WTC11 (cell line): ENCODE data around the gene CXCL12. TPM values are rescaled to one million over a fixed set of nuclear protein-coding genes. Genes with fewer than 3 reads are reported as not detected.

Experiments
- ATAC-seq: fragments of 200-7000 bp; cut with Tn5 transposase; 2 replicates; pipeline ENCODE4 v1.10.0; 2021; ENCODE audit warnings: mild to moderate bottlenecking, moderate library complexity
- CTCF ChIA-PET: fragments of 300-600 bp; sonication (Branson Sonifier 250); formaldehyde crosslinking; loops from one replicate; lab custom pipeline; 2021; ENCODE audit warnings: antibody characterized with exemption; lab: Charles Lee
- POLR2A ChIA-PET: fragments of 350-600 bp; sonication (Branson Sonifier 250); formaldehyde crosslinking; loops from one replicate; lab custom pipeline; 2021; ENCODE audit warnings: antibody characterized with exemption; lab: Charles Lee
- DNase-seq: peaks from one replicate; pipeline ENCODE4 v3.0.0; 2021; ENCODE audit warnings: low spot score
- H3K27ac Mint-ChIP-seq: 2 replicates; pipeline ENCODE4 v1.8.0; 2021; ENCODE audit warnings: mixed read lengths
- H3K27me3 Mint-ChIP-seq: 2 replicates; pipeline ENCODE4 v1.8.0; 2021; ENCODE audit warnings: low read depth, mild to moderate bottlenecking, moderate library complexity, mixed read lengths
- H3K36me3 Mint-ChIP-seq: 2 replicates; pipeline ENCODE4 v1.8.0; 2021; ENCODE audit warnings: mixed read lengths
- H3K4me1 Mint-ChIP-seq: 2 replicates; pipeline ENCODE4 v1.8.0; 2022; ENCODE audit warnings: mixed read lengths
- H3K4me3 Mint-ChIP-seq: 2 replicates; pipeline ENCODE4 v1.8.0; 2021; ENCODE audit warnings: mild to moderate bottlenecking, moderate library complexity, mixed read lengths
- H3K9me3 Mint-ChIP-seq: 2 replicates; pipeline ENCODE4 v1.8.0; 2021; ENCODE audit warnings: mixed read lengths
- ARID4B ChIP-seq: sonication (generic); formaldehyde crosslinking; IDR thresholded peaks from 2 replicates; pipeline ENCODE4 v1.8.0; 2023; ENCODE audit warnings: missing genetic modification reagents, mild to moderate bottlenecking, borderline replicate concordance
- ATF1 ChIP-seq: sonication (generic); formaldehyde crosslinking; IDR thresholded peaks from 2 replicates; pipeline ENCODE4 v1.8.1; 2023; ENCODE audit warnings: mild to moderate bottlenecking, moderate library complexity, missing genetic modification reagents
- FOXK1 ChIP-seq: sonication (generic); formaldehyde crosslinking; IDR thresholded peaks from 2 replicates; pipeline ENCODE4 v1.8.0; 2022; ENCODE audit warnings: mild to moderate bottlenecking, moderate library complexity, missing genetic modification reagents
- GTF2I ChIP-seq: fragments of 250-450 bp; sonication (Bioruptor Pico); conservative IDR thresholded peaks from 2 replicates; pipeline ENCODE4 v1.4.0; 2021; ENCODE audit warnings: mild to moderate bottlenecking
- IRF2 ChIP-seq: sonication (generic); formaldehyde crosslinking; IDR thresholded peaks from 2 replicates; pipeline ENCODE4 v1.8.0; 2022; ENCODE audit warnings: low read depth, missing genetic modification reagents, borderline replicate concordance
- RELA ChIP-seq: sonication (generic); formaldehyde crosslinking; IDR thresholded peaks from 2 replicates; pipeline ENCODE4 v1.8.1; 2022; ENCODE audit warnings: missing genetic modification reagents, mild to moderate bottlenecking, borderline replicate concordance
- USF1 ChIP-seq: sonication (generic); formaldehyde crosslinking; IDR thresholded peaks from 2 replicates; pipeline ENCODE4 v1.8.0; 2022; ENCODE audit warnings: mild to moderate bottlenecking, missing genetic modification reagents
- ZBTB43 ChIP-seq: sonication (generic); formaldehyde crosslinking; IDR thresholded peaks from 2 replicates; pipeline ENCODE4 v1.8.1; 2023; ENCODE audit warnings: mild to moderate bottlenecking, missing genetic modification reagents
- ZNF121 ChIP-seq: sonication (generic); formaldehyde crosslinking; IDR thresholded peaks from 2 replicates; pipeline ENCODE4 v1.8.0; 2023; ENCODE audit warnings: missing genetic modification reagents
- ZNF281 ChIP-seq: sonication (generic); formaldehyde crosslinking; IDR thresholded peaks from 2 replicates; pipeline ENCODE4 v1.8.0; 2023; ENCODE audit warnings: mild to moderate bottlenecking, missing genetic modification reagents
- total RNA-seq: library from RNA; stranded (reverse); gene quantifications from 3 replicates; pipeline ENCODE4 v1.2.3, GENCODE V29; 2021
- TF ChIP-seq, protein P1 (sequence below): sonication (generic); formaldehyde crosslinking; IDR thresholded peaks from 2 replicates; pipeline ENCODE4 v1.8.1; 2023; ENCODE audit warnings: mild to moderate bottlenecking, moderate library complexity, missing genetic modification reagents
- TF ChIP-seq, protein P2 (sequence below): sonication (generic); formaldehyde crosslinking; conservative IDR thresholded peaks from 2 replicates; pipeline ENCODE4 v1.8.1; 2022; ENCODE audit warnings: mild to moderate bottlenecking, missing genetic modification reagents
- TF ChIP-seq, protein P3 (sequence below): fragments of 250-450 bp; sonication (Bioruptor Pico); conservative IDR thresholded peaks from 2 replicates; pipeline ENCODE4 v1.9.0; 2021; ENCODE audit warnings: mild to moderate bottlenecking
- TF ChIP-seq, protein P4 (sequence below): fragments of 250-450 bp; sonication (Bioruptor Pico); IDR thresholded peaks from 2 replicates; pipeline ENCODE4 v1.9.0; 2021; ENCODE audit warnings: moderate library complexity, mild to moderate bottlenecking, inconsistent platforms, borderline replicate concordance

The CXCL12 gene
- total RNA-seq, 1 experiment from 2014 or later = 52.4 TPM

- TF ChIP-seq RELA = no peak
Measured at GRCh38 chr10:44366941-44367630, 17.8 kb downstream of the CXCL12 start (continued).

DNA sequence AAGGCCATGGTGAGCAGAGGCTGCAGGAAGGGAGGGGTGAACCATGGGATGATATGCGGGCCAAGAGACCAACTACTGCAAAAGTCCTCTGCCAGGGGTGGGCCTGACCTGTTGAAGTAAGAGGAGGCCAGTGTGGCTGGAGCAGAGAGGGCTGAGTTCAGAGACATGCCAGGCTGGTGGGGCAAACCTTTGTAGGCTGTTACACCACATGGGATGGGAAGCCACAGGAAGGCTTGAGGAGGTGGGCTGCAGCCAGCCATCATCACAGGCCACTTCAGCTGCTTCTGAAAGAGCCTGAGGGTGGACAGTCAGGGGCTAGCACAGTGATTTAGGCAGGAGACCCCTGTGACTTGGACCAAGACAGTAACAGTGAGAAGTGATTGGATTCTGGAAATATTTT lies 20.3 kb downstream of the CXCL12 start:
- Mint-ChIP-seq H3K27me3 (no peaks in the 10 kb centered on the region; the same call in 1 of the 2 replicates), H3K36me3 (peaks cover 33% of the 10 kb centered on the region), H3K9me3 (peaks cover 6% of the 10 kb centered on the region; the same call in 1 of the 2 replicates), H3K27ac (peak overlapping the region; percentile 44; the same call in 1 of the 2 replicates), H3K4me3 (no peak overlapping the region), H3K4me1 (peaks cover 66% of the 10 kb centered on the region)
- DNase-seq (no peak), ATAC-seq (no peak)
- POLR2A ChIA-PET = no interaction called here
- CTCF ChIA-PET = no interaction called here
- TF ChIP-seq, protein P1, sequence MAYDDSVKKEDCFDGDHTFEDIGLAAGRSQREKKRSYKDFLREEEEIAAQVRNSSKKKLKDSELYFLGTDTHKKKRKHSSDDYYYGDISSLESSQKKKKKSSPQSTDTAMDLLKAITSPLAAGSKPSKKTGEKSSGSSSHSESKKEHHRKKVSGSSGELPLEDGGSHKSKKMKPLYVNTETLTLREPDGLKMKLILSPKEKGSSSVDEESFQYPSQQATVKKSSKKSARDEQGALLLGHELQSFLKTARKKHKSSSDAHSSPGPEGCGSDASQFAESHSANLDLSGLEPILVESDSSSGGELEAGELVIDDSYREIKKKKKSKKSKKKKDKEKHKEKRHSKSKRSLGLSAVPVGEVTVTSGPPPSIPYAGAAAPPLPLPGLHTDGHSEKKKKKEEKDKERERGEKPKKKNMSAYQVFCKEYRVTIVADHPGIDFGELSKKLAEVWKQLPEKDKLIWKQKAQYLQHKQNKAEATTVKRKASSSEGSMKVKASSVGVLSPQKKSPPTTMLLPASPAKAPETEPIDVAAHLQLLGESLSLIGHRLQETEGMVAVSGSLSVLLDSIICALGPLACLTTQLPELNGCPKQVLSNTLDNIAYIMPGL = no peak
- TF ChIP-seq FOXK1 (CRISPR knock-in tag) = no peak
- TF ChIP-seq, protein P2, sequence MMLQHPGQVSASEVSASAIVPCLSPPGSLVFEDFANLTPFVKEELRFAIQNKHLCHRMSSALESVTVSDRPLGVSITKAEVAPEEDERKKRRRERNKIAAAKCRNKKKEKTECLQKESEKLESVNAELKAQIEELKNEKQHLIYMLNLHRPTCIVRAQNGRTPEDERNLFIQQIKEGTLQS (CRISPR knock-in tag) = no peak
- no peak for TF ChIP-seq ZNF281
- TF ChIP-seq ZBTB43 = no peak
- TF ChIP-seq, protein P3, sequence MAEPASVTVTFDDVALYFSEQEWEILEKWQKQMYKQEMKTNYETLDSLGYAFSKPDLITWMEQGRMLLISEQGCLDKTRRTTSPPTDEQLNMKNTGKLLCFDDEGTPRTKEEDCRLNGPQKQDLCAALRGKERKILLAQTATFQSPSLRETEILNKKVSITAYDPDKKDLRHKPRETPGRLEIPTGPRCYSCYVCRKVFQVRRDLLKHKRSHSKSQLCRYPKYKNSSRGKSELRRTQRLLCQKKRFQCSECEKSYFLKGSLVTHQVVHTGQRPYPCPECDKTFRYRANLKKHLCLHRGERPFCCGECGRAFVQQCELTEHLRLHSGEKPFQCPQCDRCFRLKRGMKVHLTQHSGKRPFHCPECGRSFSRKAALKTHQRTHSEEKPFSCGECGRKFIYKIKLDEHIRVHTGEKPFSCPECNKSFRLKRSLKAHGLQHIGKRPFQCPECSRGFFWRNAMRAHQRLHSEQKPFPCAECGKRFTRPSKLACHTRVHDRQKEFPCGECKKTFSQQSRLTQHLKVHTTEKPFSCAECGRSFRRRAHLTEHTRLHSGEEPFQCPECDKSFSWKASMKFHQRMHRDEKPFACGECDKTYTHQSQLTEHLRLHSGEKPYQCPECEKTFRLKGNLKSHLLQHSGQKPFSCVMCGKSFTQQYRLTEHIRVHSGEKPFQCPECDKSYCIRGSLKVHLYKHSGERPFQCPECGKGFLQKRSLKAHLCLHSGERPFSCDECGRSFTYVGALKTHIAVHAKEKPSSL (CRISPR knock-in tag) = no peak
- TF ChIP-seq, protein P4, sequence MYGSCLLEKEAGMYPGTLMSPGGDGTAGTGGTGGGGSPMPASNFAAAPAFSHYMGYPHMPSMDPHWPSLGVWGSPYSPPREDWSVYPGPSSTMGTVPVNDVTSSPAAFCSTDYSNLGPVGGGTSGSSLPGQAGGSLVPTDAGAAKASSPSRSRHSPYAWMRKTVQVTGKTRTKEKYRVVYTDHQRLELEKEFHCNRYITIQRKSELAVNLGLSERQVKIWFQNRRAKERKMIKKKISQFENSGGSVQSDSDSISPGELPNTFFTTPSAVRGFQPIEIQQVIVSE (CRISPR knock-in tag) = no peak
- TF ChIP-seq USF1 (CRISPR knock-in tag) = no peak
- no peak for TF ChIP-seq ATF1 (CRISPR knock-in tag)
- TF ChIP-seq GTF2I (CRISPR knock-in tag) = no peak
- TF ChIP-seq RELA = no peak
- TF ChIP-seq ZNF121 = no peak
- TF ChIP-seq IRF2 = no peak
- TF ChIP-seq ARID4B (CRISPR knock-in tag) = no peak
